ENCODE results near the gene CKMT1A.
A peak's percentile ranks its signal among the peaks of the same experiment; 100 is the strongest.

The CKMT1A gene

DNA sequence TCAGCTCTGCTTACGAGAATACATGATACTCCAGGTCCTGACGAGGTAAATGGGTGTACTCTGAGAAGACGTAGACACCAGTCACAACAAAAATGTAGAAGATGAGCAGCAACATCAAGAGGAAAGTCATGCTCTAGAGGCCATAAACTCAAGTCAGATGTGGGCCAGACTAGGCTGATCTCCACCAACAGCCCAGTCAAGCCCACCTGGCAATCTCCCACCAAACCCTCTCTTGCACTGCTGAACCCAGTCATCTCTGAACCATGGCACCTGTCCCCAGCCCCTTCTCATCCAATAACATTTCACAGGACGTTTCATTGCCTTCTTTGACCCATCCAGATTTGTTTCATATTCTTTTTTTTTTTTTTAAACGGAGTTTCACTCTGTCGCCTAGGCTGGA lies 41.8 kb downstream of the CKMT1A start:
- no peak for TF ChIP-seq ZNF274 (IDR thresholded peaks at IDR 0.05; ENCODE audit: low read depth, low read length)
- peak overlapping the region; percentile 48; the same call in 1 of the 2 replicates for H3K4me3 ChIP-seq (ENCODE audit: low read length)

DNA sequence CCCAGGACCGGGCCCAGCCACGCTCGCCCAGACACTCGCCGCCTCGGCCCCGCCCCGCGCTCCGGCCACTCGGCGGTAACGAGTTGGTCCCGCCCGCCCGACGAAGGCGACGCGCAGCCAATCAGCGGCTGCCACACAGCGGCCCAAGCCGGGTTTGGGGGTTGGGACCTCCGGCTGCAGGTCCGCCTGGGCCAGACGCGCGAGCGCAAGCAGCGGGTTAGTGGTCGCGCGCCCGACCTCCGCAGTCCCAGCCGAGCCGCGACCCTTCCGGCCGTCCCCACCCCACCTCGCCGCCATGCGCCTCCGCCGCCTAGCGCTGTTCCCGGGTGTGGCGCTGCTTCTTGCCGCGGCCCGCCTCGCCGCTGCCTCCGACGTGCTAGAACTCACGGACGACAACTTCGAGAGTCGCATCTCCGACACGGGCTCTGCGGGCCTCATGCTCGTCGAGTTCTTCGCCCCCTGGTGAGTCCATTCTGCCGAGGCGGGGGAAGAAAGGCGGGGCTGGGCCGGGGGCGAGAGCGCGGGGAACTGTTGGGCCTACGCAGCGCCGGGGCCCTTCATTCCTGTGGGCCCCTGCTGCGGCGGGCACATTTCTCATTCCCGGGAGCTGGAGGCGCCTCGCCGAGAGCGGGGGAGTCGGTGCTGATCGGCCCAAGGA lies 52.7 kb downstream of the CKMT1A start, which contains the start of gene PDIA3:
TSS of gene PDIA3 (plus strand) at position 194 of the 658 bp plus-strand sequence. CDS start at position 296, 102 bp downstream.
- peak within 1 kb of the TSS; percentile 79 for H3K4me3 ChIP-seq (ENCODE audit: low read length)

DNA sequence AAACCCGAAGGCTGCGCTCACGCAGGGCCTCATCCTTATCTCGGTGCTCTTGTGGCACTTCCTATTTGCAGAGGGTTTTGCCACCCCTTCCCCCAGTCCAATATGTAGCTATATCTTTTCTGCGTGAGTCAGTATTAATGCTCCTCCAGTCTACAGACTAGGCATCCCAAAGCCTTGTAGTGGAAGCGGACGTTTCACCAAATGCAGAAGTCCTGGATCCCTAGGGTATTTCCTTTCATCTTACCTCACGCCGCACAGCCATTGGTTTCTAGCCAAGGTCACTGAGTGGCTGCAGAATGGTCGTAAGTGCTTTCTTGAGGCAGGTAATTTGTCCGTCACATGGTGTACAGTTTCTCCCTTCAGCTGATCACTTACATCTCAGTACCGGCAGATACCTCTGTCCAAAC lies 53.2 kb downstream of the CKMT1A start:
- peak overlapping the region; percentile 79 for H3K4me3 ChIP-seq (ENCODE audit: low read length)

DNA sequence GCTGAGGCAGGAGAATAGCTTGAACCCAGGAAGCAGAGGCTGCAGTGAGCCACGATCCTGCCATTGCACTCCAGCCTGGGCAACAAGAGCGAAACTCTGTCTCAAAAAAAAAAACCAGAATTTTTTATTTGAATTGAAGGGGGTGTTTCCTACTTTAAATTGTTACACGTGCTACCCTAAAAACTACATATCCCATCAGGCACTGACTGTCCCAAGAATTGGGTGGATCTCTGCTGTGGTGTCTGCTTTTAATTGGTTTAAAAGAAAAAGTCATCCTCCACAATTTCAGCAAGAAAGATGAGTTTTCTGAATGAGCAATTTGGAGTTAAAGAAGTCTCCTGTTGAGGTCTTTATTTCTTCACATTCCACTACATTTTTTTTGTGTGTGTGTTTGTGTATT lies 54.7 kb downstream of the CKMT1A start:
- peak overlapping the region; percentile 32; the same call in 1 of the 2 replicates for H3K4me3 ChIP-seq (ENCODE audit: low read length)
- TF ChIP-seq ZNF274 (IDR thresholded peaks at IDR 0.05; ENCODE audit: low read depth, low read length) = no peak
